Measurements from ENCODE around the gene KRT86. TPM values are rescaled to one million over a fixed set of nuclear protein-coding genes. Genes with fewer than 3 reads are reported as not detected.

Gene KRT86
- total and polyA plus RNA-seq, 9 of the 15 experiments (the other 6 are each of a cell fraction or from before 2014, with no cell fraction given) = not detected

DNA sequence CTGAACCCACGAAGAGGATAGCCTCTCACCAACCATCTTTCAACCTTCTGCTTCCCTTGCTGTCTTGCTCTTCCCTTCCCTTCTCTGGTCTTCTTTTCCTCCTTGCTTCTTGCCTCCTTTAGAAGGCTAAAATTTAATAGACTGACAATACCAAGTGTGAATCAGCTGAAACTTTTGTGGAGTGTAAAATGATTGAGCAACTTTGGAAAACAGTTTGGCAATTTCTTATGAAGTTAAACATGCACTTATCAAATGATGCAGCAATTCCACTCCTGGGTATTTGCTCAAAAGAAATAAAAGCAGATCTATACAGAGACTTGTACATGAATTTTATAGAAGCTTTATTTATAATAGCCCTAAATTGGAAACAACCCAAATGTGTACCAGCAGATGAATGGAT, 3.3 kb upstream of the KRT86 start:
- no peak for ATAC-seq
- intact Hi-C loops (cut with micrococcal nuclease) (no loop called here), in situ Hi-C loops (cut with MboI) (no loop called here)

GRCh38 chr12:52275686-52276085, 1.2 kb downstream of the KRT86 start:
- H3K9me1 ChIP-seq (ENCODE audit: control insufficient read depth, insufficient read depth, low read length) = no peaks in the 10 kb centered on the region
- TF ChIP-seq KHSRP (IDR thresholded peaks at IDR 0.05) (no peak), E4F1 (CRISPR knock-in tag; IDR thresholded peaks at IDR 0.05; ENCODE audit: borderline replicate concordance) (no peak)
- no peak overlapping the region for H3K27ac ChIP-seq (ENCODE audit: extremely low read depth, low read depth, low read length)
- H3K9ac ChIP-seq (ENCODE audit: insufficient read depth in 1 of 2, low read depth in 2 of 2, low read length in 2 of 2) = no peak overlapping the region
- POLR2A ChIA-PET = interaction anchor here (0.6 kb wide), 1 partner anchor 36 kb away, joined by 3 read pairs; no protein-coding TSS in a partner anchor
- H3K4me1 ChIP-seq (replicated peaks in 1 of 2; ENCODE audit: control insufficient read depth in 2 of 2, insufficient read depth in 2 of 2, low read length in 2 of 2) = peaks cover 6 to 15% of the 10 kb centered on the region in 2 experiments; a peak in 4 of 5 replicates
- peaks cover 0 to 22% of the 10 kb centered on the region in 2 experiments; a peak in 2 of 5 replicates for H3K27me3 ChIP-seq (ENCODE audit: control insufficient read depth in 2 of 2, insufficient read depth in 2 of 2, low read length in 2 of 2)
- 0% methylated on average over 3 of the region's 3 CpGs for WGBS (ENCODE audit: insufficient coverage, low coverage, missing lambda C conversion rate)
- in situ Hi-C loops (cut with MboI) (no loop called here), intact Hi-C loops (cut with micrococcal nuclease) (no loop called here)
- no peaks in the 10 kb centered on the region for H3K79me2 ChIP-seq (ENCODE audit: control insufficient read depth, insufficient read depth, low read length)
- no peaks in the 10 kb centered on the region for H3K36me3 ChIP-seq (ENCODE audit: control insufficient read depth, insufficient read depth, low read length)
- CTCF ChIA-PET (ENCODE audit: low intra/inter-chr PET ratio) = no interaction called here
- no peaks in the 10 kb centered on the region for H3K9me3 ChIP-seq (replicated peaks; ENCODE audit: control insufficient read depth, insufficient read depth, low read depth, low read length)
- FAIRE-seq (no peak), DNase-seq (ENCODE audit: extremely low read depth in 1 of 4, low spot score in 3 of 4) (no peak), ATAC-seq (no peak)
- H3K4me3 ChIP-seq = no peak overlapping the region
- H3K4me2 ChIP-seq (ENCODE audit: insufficient read depth, low read length) = no peak overlapping the region
- H2AFZ ChIP-seq (ENCODE audit: low read depth, low read length) = no peak overlapping the region
- H4K20me1 ChIP-seq (replicated peaks; ENCODE audit: control insufficient read depth, insufficient read depth, low read length) = no peaks in the 10 kb centered on the region; the same call in 1 of the 2 replicates
- BruUV-seq (replicated peaks) = no TSS peak

More for the DNA sequence above, 3.3 kb upstream of the KRT86 start:
- no peaks in the 10 kb centered on the region for H3K9me1 ChIP-seq (ENCODE audit: control insufficient read depth, insufficient read depth, low read length)
- BruUV-seq (replicated peaks) = no TSS peak
- H3K4me3 ChIP-seq = no peak overlapping the region
- peaks cover 0 to 25% of the 10 kb centered on the region in 2 experiments; a peak in 1 of 5 replicates for H3K27me3 ChIP-seq (ENCODE audit: control insufficient read depth in 2 of 2, insufficient read depth in 2 of 2, low read length in 2 of 2)
- no peaks in the 10 kb centered on the region for H3K36me3 ChIP-seq (ENCODE audit: control insufficient read depth, insufficient read depth, low read length)
- no peaks in the 10 kb centered on the region for H3K4me1 ChIP-seq (replicated peaks in 1 of 2; ENCODE audit: control insufficient read depth in 2 of 2, insufficient read depth in 2 of 2, low read length in 2 of 2)
- TF ChIP-seq MTF1 (CRISPR knock-in tag; IDR thresholded peaks at IDR 0.05; ENCODE audit: borderline replicate concordance) (no peak), CEBPB (tag; IDR thresholded peaks at IDR 0.05) (peak; percentile 30; the same call in 1 of the 2 replicates)
- 0% methylated on average over 1 of the region's 1 CpG for WGBS (ENCODE audit: insufficient coverage, low coverage, missing lambda C conversion rate)
- H3K27ac ChIP-seq (ENCODE audit: extremely low read depth, low read depth, low read length) = no peak overlapping the region
- FAIRE-seq (no peak), DNase-seq (ENCODE audit: extremely low read depth in 1 of 4, low spot score in 3 of 4) (no peak)
- H3K79me2 ChIP-seq (ENCODE audit: control insufficient read depth, insufficient read depth, low read length) = no peaks in the 10 kb centered on the region
- H4K20me1 ChIP-seq (replicated peaks; ENCODE audit: control insufficient read depth, insufficient read depth, low read length) = no peaks in the 10 kb centered on the region; the same call in 1 of the 2 replicates
- no peak overlapping the region for H3K9ac ChIP-seq (ENCODE audit: insufficient read depth in 1 of 2, low read depth in 2 of 2, low read length in 2 of 2)
- CTCF ChIA-PET (ENCODE audit: low intra/inter-chr PET ratio) = no interaction called here
- POLR2A ChIA-PET = no interaction called here
- no peaks in the 10 kb centered on the region for H3K9me3 ChIP-seq (replicated peaks; ENCODE audit: control insufficient read depth, insufficient read depth, low read depth, low read length)
- no peak overlapping the region for H2AFZ ChIP-seq (ENCODE audit: low read depth, low read length)
- H3K4me2 ChIP-seq (ENCODE audit: insufficient read depth, low read length) = no peak overlapping the region
